Neural cell (in vitro differentiated cells): Measurements from ENCODE around the gene CLTC. TPM values are rescaled to one million over a fixed set of nuclear protein-coding genes. Genes with fewer than 3 reads are reported as not detected.
"Not testable (repeated sequence)": the region's sequence is repeated elsewhere in the genome, so short reads cannot be mapped to it uniquely, and the experiment has no call there.

Source experiments
- H2AFZ ChIP-seq: fragments of 200-600, 300-800 bp; sonication (generic), shearing (Covaris generic); 2 replicates; pipeline ENCODE4 v1.6.0; 2014; ENCODE audit warnings: low read depth, mild to moderate bottlenecking, antibody characterized with exemption, low read length, moderate library complexity
- H3F3A ChIP-seq: fragments of 200-600 bp; shearing (Covaris generic); 2 replicates; pipeline ENCODE4 v1.6.1; 2016; ENCODE audit warnings: mild to moderate bottlenecking, moderate library complexity, mixed read lengths, antibody characterized with exemption, low read length; ENCODE audit not compliant: insufficient read depth, poor library complexity, severe bottlenecking
- H3K27ac ChIP-seq: fragments of 200-600, 300-800 bp; sonication (generic), shearing (Covaris generic); 2 replicates; pipeline ENCODE4 v1.5.1; 2014; ENCODE audit warnings: mild to moderate bottlenecking, low read length, moderate library complexity
- H3K27me3 ChIP-seq: fragments of 300-800, 200-600 bp; sonication (generic), shearing (Covaris generic); 2 replicates; pipeline ENCODE4 v1.6.0; 2014; ENCODE audit warnings: mild to moderate bottlenecking, low read depth, low read length, moderate library complexity; ENCODE audit not compliant: insufficient read depth
- H3K36me3 ChIP-seq: fragments of 300-800, 200-600 bp; sonication (generic), shearing (Covaris generic); 2 replicates; pipeline ENCODE4 v1.5.1; 2014; ENCODE audit warnings: mild to moderate bottlenecking, antibody characterized with exemption, low read length, moderate library complexity; ENCODE audit not compliant: insufficient read depth
- H3K4me2 ChIP-seq: fragments of 300-800, 200-600 bp; sonication (generic), shearing (Covaris generic); 2 replicates; pipeline ENCODE4 v1.6.0; 2014; ENCODE audit warnings: mild to moderate bottlenecking, low read length
- H3K4me3 ChIP-seq: fragments of 300-800, 200-600 bp; sonication (generic), shearing (Covaris generic); 2 replicates; pipeline ENCODE4 v1.5.1; 2014; ENCODE audit warnings: mild to moderate bottlenecking, low read length, moderate library complexity
- H3K79me2 ChIP-seq: fragments of 200-600 bp; shearing (Covaris generic); replicated peaks from 2 replicates; pipeline ENCODE4 v1.6.0; 2014; ENCODE audit warnings: mild to moderate bottlenecking, low read length, moderate library complexity; ENCODE audit not compliant: insufficient read depth
- H3K9ac ChIP-seq: fragments of 300-800, 200-600 bp; sonication (generic), shearing (Covaris generic); 2 replicates; pipeline ENCODE4 v1.6.1; 2016; ENCODE audit warnings: mild to moderate bottlenecking, low read length, mixed read lengths
- H3K9me2 ChIP-seq: fragments of 200-600 bp; shearing (Covaris generic); 2 replicates; pipeline ENCODE4 v1.6.1; 2016; ENCODE audit warnings: mild to moderate bottlenecking, low read length, mixed read lengths; ENCODE audit not compliant: insufficient read depth
- H3K9me3 ChIP-seq: fragments of 200-600, 300-800 bp; sonication (generic), shearing (Covaris generic); 2 replicates; pipeline ENCODE4 v1.6.1; 2016; ENCODE audit warnings: mild to moderate bottlenecking, mixed run types, low read length, moderate library complexity, mixed read lengths
- H4K20me1 ChIP-seq: fragments of 200-600 bp; shearing (Covaris generic); 2 replicates; pipeline ENCODE4 v1.6.1; 2016; ENCODE audit warnings: mild to moderate bottlenecking, mixed run types; ENCODE audit not compliant: insufficient read depth
- EP300 ChIP-seq: fragments of 450-650 bp; conservative IDR thresholded peaks from 2 replicates; pipeline ENCODE4 v1.6.1; 2014; ENCODE audit warnings: antibody characterized with exemption, mild to moderate bottlenecking, moderate library complexity; ENCODE audit not compliant: poor library complexity, severe bottlenecking
- EZH2 ChIP-seq: fragments of 200-600, 300-800 bp; shearing (Covaris generic), sonication (generic); IDR thresholded peaks from 2 replicates; pipeline ENCODE4 v1.6.1; 2014; ENCODE audit warnings: antibody characterized with exemption, low read length, borderline replicate concordance, mild to moderate bottlenecking; ENCODE audit not compliant: insufficient read depth, poor library complexity, severe bottlenecking
- MXI1 ChIP-seq: fragments of 450-650 bp; conservative IDR thresholded peaks from 2 replicates; pipeline ENCODE4 v1.6.1; 2014; ENCODE audit warnings: antibody characterized with exemption, mild to moderate bottlenecking; ENCODE audit not compliant: poor library complexity, severe bottlenecking
- POLR2AphosphoS5 ChIP-seq: IDR thresholded peaks from 2 replicates; pipeline ENCODE4 v1.6.1; 2012
- RAD21 ChIP-seq: fragments of 450-650 bp; conservative IDR thresholded peaks from 2 replicates; pipeline ENCODE4 v1.6.1; 2014; ENCODE audit warnings: antibody characterized with exemption, mild to moderate bottlenecking, moderate library complexity
- SMC3 ChIP-seq: fragments of 450-650 bp; conservative IDR thresholded peaks from 2 replicates; pipeline ENCODE4 v1.6.1; 2014; ENCODE audit warnings: antibody characterized with exemption, mild to moderate bottlenecking, moderate library complexity; ENCODE audit not compliant: poor library complexity
- TAF1 ChIP-seq: IDR thresholded peaks from 2 replicates; pipeline ENCODE4 v1.6.1; 2012; ENCODE audit warnings: low read depth
- polyA minus RNA-seq: library from RNA; depleted of rRNA, polyadenylated mRNA; stranded (reverse); fragments of >200 nt; gene quantifications from 2 replicates; pipeline ENCODE4 v1.2.3, GENCODE V29; 2014
- polyA plus RNA-seq: library from polyadenylated mRNA; depleted of rRNA; stranded (reverse); fragments of >200 nt; gene quantifications from 2 replicates; pipeline ENCODE4 v1.2.3, GENCODE V29; 2014
- TF ChIP-seq, protein P1 (sequence below): IDR thresholded peaks from 2 replicates; pipeline ENCODE4 v1.6.1; 2012; ENCODE audit warnings: borderline replicate concordance
- TF ChIP-seq, protein P2 (sequence below): fragments of 450-650 bp; IDR thresholded peaks from 2 replicates; pipeline ENCODE4 v1.5.1; 2014; ENCODE audit warnings: antibody characterized with exemption, mild to moderate bottlenecking, moderate library complexity; ENCODE audit not compliant: poor library complexity, severe bottlenecking

Gene CLTC
- polyA plus RNA-seq, result 189 and 218 TPM in 2 replicates
- polyA minus RNA-seq, result 388 and 465 TPM in 2 replicates

DNA sequence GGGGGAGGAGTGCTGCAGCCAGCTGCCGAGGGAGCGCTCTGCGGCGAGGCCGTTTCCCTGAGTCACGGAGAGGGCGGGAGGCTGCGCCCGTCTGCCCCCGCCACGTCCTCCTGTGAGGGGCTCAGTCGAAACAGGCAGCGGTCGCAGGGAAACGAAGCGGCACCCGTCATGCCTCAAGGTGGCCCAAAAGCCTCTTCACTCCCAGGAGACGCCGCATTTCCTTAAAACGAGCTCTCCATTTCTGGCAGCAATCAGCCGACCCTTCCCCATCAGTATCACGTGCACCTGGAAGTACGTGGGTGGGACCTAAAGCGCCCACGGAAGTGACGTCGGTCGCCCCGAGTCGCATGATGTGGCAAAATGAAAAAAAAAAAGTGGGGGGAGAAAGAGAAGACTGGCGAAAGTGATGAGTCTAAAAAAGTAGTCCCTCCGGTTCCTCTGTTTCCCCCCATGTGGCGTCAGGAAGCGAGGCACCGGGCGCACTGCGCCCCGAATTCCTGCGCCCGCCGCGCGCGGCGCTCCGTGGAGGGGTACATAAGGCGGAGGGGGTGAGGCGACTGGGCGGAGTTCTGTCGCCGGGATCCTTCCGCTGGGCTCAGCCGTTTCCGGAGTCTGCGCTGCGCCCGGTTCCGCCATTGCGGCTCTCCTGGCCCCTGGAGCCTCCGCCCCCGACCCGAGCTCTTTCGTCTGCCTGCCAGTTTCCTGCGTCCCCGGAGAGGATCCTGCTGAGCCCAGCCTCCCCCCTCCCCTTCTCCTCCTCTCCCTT lies at the start of gene CLTC:
Gene CLTC, plus strand, starts transcription at position 598 of the 766 bp plus-strand sequence. CDS start 237 bp downstream, outside the sequence.
- Histone ChIP-seq H3K9ac (peak within 1 kb of the TSS; percentile 100), H3K79me2 (peaks cover 54% of the 10 kb centered on the region), H2AFZ (peak within 1 kb of the TSS; percentile 90), H3K9me3 (no peaks in the 10 kb centered on the region), H3K4me2 (peak within 1 kb of the TSS; percentile 100), H3K36me3 (no peaks in the 10 kb centered on the region), H3F3A (peaks cover 13% of the 10 kb centered on the region), H3K27ac (peak within 1 kb of the TSS; percentile 99), H3K4me3 (peak within 1 kb of the TSS; percentile 90), H4K20me1 (peaks cover 3% of the 10 kb centered on the region), H3K27me3 (no peaks in the 10 kb centered on the region), H3K9me2 (no peaks in the 10 kb centered on the region)
- TF ChIP-seq EZH2, result no peak
- TF ChIP-seq SMC3, result peak; percentile 14
- peak; percentile 79 for TF ChIP-seq TAF1
- peak; percentile 85 for TF ChIP-seq MXI1
- no peak for TF ChIP-seq RAD21
- TF ChIP-seq EP300, result peak; percentile 92
- TF ChIP-seq POLR2AphosphoS5, result peak; percentile 90
- TF ChIP-seq, protein P1, sequence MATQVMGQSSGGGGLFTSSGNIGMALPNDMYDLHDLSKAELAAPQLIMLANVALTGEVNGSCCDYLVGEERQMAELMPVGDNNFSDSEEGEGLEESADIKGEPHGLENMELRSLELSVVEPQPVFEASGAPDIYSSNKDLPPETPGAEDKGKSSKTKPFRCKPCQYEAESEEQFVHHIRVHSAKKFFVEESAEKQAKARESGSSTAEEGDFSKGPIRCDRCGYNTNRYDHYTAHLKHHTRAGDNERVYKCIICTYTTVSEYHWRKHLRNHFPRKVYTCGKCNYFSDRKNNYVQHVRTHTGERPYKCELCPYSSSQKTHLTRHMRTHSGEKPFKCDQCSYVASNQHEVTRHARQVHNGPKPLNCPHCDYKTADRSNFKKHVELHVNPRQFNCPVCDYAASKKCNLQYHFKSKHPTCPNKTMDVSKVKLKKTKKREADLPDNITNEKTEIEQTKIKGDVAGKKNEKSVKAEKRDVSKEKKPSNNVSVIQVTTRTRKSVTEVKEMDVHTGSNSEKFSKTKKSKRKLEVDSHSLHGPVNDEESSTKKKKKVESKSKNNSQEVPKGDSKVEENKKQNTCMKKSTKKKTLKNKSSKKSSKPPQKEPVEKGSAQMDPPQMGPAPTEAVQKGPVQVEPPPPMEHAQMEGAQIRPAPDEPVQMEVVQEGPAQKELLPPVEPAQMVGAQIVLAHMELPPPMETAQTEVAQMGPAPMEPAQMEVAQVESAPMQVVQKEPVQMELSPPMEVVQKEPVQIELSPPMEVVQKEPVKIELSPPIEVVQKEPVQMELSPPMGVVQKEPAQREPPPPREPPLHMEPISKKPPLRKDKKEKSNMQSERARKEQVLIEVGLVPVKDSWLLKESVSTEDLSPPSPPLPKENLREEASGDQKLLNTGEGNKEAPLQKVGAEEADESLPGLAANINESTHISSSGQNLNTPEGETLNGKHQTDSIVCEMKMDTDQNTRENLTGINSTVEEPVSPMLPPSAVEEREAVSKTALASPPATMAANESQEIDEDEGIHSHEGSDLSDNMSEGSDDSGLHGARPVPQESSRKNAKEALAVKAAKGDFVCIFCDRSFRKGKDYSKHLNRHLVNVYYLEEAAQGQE, result peak; percentile 67

DNA sequence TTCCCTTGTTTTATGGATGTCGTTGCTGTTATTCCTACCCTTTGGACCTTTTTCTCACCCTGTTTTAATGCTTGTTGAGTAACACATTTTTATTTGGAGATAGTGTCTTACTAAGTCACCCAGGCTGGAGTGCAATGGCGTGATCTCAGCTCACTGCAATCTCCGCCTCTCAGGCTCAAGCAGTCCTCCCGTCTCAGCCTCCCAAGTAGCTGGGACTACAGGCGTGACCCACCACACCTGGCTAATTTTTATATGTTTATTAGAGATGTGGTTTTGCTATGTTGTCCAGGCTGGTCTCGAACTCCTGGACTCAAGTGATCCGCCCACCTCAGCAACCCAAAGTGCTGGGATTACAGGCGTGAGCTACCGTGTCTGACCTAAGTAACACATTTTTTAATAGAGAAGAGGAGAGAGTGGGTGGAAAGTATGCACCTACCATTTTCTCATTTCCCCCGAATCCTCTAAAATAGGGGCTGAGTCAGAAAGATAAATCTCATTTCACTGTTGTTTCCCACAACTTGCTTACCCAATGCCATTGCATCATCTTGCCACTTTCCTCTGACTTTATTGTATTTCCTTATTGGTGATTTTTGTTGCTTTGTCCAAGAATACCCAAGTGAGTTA lies 47.3 kb upstream of the CLTC start:
- H3K36me3 ChIP-seq, result no peaks in the 10 kb centered on the region
- no peaks in the 10 kb centered on the region for H3K9me2 ChIP-seq
- peaks cover 9% of the 10 kb centered on the region for H3K79me2 ChIP-seq
- no peak overlapping the region for H3K27ac ChIP-seq
- no peaks in the 10 kb centered on the region for H3K9me3 ChIP-seq
- no peak overlapping the region for H3K9ac ChIP-seq
- H4K20me1 ChIP-seq, result no peaks in the 10 kb centered on the region
- H2AFZ ChIP-seq, result no peak overlapping the region
- H3K4me3 ChIP-seq, result no peak overlapping the region
- no peaks in the 10 kb centered on the region for H3F3A ChIP-seq
- no peak overlapping the region for H3K4me2 ChIP-seq
- no peaks in the 10 kb centered on the region for H3K27me3 ChIP-seq
- no peak for TF ChIP-seq POLR2AphosphoS5
- TF ChIP-seq, protein P2, sequence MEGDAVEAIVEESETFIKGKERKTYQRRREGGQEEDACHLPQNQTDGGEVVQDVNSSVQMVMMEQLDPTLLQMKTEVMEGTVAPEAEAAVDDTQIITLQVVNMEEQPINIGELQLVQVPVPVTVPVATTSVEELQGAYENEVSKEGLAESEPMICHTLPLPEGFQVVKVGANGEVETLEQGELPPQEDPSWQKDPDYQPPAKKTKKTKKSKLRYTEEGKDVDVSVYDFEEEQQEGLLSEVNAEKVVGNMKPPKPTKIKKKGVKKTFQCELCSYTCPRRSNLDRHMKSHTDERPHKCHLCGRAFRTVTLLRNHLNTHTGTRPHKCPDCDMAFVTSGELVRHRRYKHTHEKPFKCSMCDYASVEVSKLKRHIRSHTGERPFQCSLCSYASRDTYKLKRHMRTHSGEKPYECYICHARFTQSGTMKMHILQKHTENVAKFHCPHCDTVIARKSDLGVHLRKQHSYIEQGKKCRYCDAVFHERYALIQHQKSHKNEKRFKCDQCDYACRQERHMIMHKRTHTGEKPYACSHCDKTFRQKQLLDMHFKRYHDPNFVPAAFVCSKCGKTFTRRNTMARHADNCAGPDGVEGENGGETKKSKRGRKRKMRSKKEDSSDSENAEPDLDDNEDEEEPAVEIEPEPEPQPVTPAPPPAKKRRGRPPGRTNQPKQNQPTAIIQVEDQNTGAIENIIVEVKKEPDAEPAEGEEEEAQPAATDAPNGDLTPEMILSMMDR, result no peak
- no peak for TF ChIP-seq MXI1
- TF ChIP-seq TAF1, result no peak

DNA sequence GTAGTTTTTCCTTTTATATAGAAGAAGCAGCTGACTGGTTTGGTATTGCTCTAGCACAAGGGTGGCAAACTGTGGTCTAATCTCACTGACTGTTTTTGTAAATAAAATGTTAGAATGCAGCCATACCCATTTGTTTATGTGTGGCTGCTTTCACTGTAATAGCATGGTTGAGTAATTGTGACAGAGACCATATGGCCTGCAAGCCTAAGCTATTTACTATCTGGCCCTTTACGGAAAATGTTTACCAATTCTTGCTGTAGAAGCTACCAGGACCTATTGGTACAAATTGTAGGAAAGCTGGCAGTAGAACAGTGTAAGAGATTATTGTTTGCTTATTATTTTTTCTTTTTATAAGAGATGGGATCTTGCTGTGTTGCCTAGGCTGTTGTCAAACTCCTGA lies 35.5 kb upstream of the CLTC start:
- H4K20me1 ChIP-seq, H3K9me2 ChIP-seq: not testable (repeated sequence)

More for the DNA sequence above, 35.5 kb upstream of the CLTC start:
- H3K27me3 ChIP-seq, H3K9ac ChIP-seq, H3K9me3 ChIP-seq, H3K27ac ChIP-seq, H3F3A ChIP-seq, H3K79me2 ChIP-seq, H2AFZ ChIP-seq, H3K36me3 ChIP-seq, H3K4me3 ChIP-seq, H3K4me2 ChIP-seq: not testable (repeated sequence)
